SH-SY5Y (cell line): ENCODE measurements around the gene FCRL2.

Source experiments
- GATA2 ChIP-seq: IDR thresholded peaks from 2 replicates; pipeline ENCODE4 v1.6.1; 2011; ENCODE audit warnings: mild to moderate bottlenecking, low read depth, low read length
- GATA3 ChIP-seq: IDR thresholded peaks from 2 replicates; pipeline ENCODE4 v1.6.1; 2011; ENCODE audit warnings: low read depth, mild to moderate bottlenecking, low read length, moderate library complexity

Gene FCRL2, protein sequence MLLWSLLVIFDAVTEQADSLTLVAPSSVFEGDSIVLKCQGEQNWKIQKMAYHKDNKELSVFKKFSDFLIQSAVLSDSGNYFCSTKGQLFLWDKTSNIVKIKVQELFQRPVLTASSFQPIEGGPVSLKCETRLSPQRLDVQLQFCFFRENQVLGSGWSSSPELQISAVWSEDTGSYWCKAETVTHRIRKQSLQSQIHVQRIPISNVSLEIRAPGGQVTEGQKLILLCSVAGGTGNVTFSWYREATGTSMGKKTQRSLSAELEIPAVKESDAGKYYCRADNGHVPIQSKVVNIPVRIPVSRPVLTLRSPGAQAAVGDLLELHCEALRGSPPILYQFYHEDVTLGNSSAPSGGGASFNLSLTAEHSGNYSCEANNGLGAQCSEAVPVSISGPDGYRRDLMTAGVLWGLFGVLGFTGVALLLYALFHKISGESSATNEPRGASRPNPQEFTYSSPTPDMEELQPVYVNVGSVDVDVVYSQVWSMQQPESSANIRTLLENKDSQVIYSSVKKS

DNA sequence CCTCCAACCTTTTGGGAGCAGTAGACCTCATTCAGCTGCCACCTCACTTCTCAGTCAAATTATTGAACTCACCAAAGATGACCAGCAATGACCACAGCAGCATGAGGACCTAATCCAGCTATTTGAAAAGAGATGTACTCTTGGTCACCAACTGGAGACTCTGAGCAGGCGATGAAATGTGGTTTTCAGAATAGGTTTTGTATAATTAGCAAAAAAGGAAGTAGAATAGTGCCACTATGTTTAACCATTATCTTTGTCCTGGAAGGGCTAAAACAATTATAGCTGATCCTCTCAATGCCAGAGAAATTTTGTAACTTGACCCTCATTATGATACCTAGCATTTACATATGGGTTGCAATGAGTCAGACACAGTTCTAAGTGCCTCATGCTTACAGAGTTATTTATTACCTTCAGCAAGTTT, at the start of gene FCRL2:
FCRL2 (minus strand) TSS at position 162 of the 421 bp plus-strand sequence; CDS start at position 103, 59 bp downstream.
- no peak for TF ChIP-seq GATA2
- no peak for TF ChIP-seq GATA3

DNA sequence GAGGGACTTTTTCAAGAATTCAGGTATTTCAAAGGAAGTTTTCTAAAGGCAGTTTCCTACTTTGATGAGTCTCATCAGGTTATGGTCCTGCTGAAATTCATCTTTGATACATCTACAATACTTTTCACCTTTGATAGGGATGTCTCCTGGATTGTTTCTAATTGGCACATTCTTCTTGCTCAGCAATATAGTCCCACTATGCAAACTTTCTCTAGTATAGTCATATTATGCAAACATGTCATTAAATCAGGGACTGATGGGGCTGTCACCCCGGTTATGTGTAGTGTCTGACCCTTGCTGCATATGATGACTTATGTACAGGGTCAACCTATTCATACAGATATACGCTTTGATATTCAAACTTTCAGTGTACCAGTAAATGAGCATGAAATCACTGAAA, 43.4 kb upstream of the FCRL2 start:
- TF ChIP-seq GATA2 = no peak
- no peak for TF ChIP-seq GATA3

DNA sequence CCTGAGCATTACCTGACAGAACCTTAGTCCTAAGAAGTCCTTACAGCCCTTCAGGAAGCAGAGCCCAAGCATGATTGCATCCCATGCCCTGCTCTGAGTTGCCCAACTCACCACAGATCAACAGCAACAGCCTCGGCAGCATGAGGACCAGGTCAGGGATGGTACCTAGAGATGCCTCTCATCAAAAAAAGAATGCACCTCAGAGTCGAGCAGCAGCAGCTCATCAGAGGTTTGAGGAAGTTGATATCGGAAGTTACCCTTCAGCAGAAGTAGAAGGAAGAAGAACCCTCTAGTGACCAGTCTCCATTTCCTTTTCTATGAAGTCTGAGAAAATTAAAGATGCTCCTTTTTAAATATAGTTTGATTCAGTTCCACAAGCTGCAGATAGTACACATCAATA, 43.0 kb upstream of the FCRL2 start, which contains the start of gene FCRL1:
FCRL1 (minus strand) TSS at position 225 of the 400 bp plus-strand sequence; CDS start at position 142, 83 bp downstream.
- TF ChIP-seq GATA3 = no peak
- TF ChIP-seq GATA2 = no peak

DNA sequence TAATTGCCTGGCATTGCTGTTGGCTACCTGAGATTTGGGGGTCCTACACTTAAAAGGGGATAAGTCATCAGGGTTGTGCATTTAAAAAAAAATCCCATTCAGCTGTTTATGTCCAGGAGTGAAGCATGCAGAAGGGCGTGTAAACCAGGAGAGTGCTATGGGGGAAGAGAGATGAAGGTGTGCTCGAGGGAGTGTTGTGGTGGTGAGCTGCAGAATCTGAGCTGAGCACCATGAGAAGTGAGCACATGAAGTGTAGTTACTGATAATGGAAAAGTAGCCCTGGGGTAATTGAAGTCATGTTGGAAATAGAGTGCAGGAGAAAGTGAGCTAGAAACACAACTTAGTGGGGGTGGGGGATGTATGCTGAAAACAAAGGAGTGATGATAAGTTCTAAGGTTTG, 42.3 kb upstream of the FCRL2 start:
- TF ChIP-seq GATA2 = no peak
- TF ChIP-seq GATA3 = no peak

DNA sequence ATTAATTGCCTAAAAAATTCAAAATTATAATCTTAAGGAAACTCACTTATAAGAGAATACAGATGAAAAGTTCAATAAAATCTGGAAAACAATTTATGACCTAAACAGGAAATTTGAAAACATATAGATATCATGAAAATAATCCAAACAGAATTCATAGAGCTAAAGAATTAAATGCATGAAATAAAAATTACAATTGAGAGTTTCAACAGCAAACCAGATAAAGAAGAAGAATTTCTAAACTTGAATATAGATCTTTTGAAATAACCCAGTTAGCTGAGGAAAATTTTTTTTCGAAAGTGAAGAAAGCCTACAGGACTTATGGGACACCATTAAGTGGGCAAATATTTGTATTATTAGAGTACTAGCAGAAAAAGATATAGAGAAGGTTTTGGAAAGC, 36.3 kb upstream of the FCRL2 start:
- TF ChIP-seq GATA3 (no peak), GATA2 (no peak)

DNA sequence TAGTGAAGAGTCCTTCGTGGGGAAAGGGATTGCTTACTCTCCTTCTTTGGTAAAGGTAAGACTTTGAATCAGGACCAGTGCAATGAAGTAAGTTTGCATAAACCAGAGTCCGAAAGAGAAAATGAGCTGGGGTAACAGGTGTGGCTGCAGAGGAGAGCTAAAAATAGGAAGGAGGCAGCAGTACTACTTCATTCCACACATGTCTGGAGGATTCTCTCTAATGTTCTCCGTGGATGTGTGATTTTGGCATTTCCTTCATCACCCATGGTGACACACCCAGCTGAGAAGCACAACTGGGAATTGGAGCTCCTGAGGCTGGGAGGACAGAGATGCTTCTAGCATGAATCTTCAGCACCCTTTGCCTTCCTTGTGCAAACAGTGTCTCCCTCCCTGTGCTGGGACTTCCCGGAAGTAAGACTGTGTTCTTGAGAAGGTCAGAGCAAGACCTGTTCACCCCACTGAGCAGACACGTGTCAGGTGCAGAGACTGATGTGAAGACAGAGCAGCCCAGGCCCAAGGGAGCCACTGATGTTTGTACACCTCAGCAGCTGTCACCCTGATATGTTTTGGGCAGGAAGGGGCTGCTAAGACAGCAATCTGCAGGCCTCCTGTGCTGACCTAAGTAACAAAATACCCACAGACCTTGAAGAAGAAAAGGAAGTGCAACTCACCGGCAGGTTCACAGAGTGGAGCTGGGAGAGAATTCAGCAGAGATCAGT, 29.7 kb upstream of the FCRL2 start:
- TF ChIP-seq GATA3 = no peak
- TF ChIP-seq GATA2 = no peak

DNA sequence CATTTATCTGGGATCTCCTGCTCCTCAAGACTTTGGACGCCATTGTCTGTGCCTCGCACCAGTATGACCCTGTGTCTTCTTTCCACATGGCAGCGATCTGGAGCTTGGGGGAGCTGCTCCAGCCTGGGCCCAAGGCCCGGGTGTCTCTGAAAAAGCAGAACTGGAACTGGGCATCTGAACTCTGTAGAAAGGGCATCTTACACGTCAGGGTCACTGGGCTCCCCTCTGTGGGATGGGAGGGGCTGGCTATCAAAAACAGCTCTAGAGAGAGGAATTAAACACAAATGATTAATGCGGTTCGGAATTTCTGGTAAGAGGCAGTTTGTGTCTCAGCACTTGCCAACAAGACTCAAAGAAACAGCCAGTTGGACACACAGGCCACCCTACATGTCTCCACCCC, 26.9 kb upstream of the FCRL2 start:
- TF ChIP-seq GATA2 (no peak), GATA3 (no peak)

DNA sequence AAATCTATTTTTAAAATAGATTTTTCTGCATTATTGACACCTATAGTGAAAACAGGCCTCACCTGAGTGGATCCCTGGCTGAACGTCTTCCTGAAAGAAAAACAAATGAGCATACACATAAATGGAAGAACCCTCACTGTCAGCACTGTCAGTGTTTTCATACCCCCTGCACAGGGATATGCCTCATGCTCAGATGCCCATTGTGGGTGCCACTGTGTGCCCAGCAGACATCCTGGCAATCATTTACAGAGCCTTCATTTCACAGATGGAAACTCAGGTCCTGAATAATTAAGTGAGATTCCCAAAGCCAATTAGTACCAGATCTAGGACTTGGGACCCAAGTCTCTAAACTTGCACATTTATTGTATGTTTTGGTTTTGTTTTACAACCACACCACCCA, 23.1 kb upstream of the FCRL2 start:
- TF ChIP-seq GATA2 = no peak

DNA sequence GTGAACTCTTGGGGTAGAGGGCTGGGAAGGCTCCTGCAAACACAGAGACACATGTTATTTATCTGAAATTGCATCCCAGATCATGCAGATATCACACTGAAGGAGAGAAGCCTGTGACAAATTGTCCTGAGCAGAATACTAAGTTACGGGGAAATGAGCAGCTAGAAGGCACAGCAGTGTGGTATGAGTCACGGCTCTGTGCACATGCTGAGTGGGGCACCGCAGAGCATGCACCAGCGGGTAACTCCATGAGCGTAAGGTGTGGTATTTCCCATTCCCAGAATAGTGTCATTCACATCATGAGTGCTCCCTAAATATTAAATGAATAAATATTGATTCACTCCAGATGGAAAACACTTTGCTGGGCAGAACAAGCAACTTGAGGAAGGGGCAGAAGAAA, 21.3 kb upstream of the FCRL2 start:
- TF ChIP-seq GATA3 (no peak), GATA2 (no peak)

DNA sequence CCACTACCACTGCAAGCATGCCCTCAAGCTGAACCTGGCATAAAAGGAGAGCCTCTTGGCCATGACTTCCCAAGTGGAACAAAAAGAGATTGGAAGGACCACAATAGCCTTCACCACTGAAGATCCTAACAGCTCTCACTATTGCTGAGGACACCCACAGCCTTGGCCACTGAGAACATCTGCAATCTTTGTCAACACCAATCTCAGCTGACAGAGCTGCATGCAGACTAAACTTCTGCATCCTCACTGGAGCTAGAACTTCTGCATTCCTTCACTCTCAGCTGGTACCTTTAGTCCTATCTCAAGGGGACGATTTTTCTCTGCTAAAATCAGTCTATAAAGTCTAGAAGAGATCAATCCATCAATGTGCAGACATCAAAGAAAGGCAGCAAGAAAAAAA, 8.3 kb upstream of the FCRL2 start:
- TF ChIP-seq GATA2 (no peak), GATA3 (no peak)

DNA sequence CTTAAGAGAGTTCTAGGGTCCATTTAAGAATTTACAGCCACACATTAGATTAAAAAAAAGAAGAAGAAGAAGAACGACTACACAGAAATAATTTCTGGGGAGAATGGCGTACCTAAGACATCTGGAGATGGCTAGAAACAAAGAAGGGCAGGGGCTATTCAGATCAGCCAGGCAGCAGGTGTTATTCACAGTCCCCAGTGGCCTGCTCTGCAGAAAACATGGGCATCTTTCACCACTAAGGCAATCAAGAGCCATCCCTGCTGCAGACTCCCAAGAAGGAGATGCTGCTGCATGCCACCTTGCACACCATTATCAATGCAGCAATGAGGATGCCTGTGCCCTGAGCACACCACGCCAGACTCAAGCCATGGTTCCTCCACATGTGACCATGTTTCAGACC, 7.9 kb upstream of the FCRL2 start:
- no peak for TF ChIP-seq GATA2
- TF ChIP-seq GATA3 = no peak

DNA sequence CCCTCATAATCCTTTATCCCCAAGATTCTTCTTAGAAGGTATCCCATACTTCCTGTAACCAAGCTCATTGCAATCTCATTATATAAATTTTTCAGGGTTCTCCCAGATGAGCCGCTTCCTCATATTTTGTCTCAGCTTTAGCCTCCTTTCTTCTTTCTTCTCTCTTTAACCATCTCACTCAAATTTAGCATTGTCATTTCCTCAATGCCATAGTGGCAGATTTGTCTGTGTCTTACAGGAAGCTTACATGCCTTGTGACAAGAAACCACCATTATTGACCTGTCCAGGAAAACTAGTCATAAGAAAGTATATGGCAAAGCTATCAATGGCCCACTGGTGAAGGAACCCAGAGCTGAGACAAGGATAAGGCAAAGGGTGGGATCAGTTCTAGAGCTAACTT, 6.0 kb upstream of the FCRL2 start:
- TF ChIP-seq GATA2 (no peak), GATA3 (no peak)

DNA sequence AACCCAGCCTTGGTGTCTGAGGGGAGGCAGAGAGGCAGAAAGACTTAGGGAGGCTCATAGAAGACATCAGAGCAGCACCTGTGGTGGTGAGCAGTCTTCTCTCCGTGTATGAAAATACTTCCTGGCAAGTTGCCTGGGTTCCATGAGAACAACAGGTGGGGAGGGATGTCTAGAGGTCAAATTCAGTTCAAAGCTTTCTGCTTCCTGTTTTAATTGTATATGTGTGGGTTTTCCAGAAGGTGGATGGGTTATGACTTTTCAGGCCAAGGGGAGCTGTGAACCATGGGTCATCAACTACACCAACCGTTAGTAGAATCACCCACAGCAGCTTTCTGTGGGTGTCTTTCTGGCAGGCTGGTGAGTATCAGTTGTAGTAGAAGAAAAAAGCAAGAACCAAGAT, 4.1 kb upstream of the FCRL2 start:
- TF ChIP-seq GATA3 (no peak), GATA2 (no peak)

DNA sequence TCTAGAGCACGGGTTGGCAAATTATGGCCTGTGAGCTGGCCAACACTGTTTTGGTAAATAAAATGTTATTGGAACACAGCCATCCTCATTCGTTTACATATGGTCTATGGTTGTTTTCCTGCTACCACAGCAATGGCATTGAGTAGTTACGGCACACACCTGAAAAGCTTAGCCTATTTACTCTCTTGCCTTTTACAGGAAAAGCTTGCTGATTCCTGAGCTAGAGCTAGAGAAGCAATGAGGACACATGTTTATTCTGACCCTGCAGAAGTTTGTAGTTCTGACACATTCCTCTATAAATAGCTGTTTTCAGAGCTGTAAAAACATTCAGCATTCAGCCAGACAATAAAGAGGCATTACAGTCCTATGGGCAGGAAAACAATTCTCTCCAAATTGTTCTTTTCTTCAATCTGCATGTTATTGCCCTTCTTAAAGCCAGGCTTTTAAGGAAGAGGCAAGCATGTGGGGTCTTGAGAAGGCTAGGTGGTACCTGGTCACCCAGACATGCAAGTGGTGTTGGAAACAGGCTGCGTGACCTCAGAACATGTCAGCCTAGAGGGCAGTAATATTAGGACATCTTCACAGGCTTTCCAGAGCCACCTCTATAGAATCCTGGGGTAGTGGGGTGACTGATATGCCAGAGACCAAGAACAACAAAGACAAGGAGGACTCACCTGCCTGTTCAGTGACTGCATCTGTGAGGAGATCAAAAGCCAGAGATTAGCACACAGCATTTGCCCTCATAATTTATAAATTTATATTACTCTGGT, 1.6 kb downstream of the FCRL2 start:
- TF ChIP-seq GATA2 = no peak
- TF ChIP-seq GATA3 = no peak
